ENCODE results near the gene CFAP97.

- no peak for TF ChIP-seq CTCF (IDR thresholded peaks at IDR 0.05)
- TF ChIP-seq POLR2A (IDR thresholded peaks at IDR 0.05): no peak
These were observed 18.1 kb upstream of the CFAP97 start for GRCh38 chr4:185221912-185222311.

Data from body of pancreas (tissue), 4 donors.